Esophagus muscularis mucosa (tissue), 3 donors: ENCODE measurements around the gene FAM186B.

Experiments
- CTCF ChIP-seq, 3 experiments: fragments of 200-600 bp in 2 of 3; fragments of 450-650 bp in 1 of 3; sonication (generic) in 2 of 3; IDR thresholded peaks; one replicate each; pipeline ENCODE4 v1.5.1; 2017 to 2019; ENCODE audit warnings: antibody characterized with exemption in 3 of 3, mild to moderate bottlenecking in 2 of 3, moderate library complexity in 1 of 3
- POLR2A ChIP-seq: fragments of 450-650 bp; IDR thresholded peaks from one replicate; pipeline ENCODE4 v1.6.1; 2017; ENCODE audit warnings: antibody characterized with exemption, moderate library complexity, mild to moderate bottlenecking, low read depth

GRCh38 chr12:49633703-49634345 is 28.4 kb upstream of the FAM186B start:
- TF ChIP-seq CTCF (IDR thresholded peaks at IDR 0.05), result no peak
- TF ChIP-seq POLR2A, result no peak
